A549 (cell line): ENCODE results near the gene NOXA1. TPM values are rescaled to one million over a fixed set of nuclear protein-coding genes. Genes with fewer than 3 reads are reported as not detected.

Experiments used
- ATAC-seq, 2 experiments: fragments of 200-7000 bp in 1 of 2; fragments of >200 bp in 1 of 2; cut with Nextera tagmentation in 1 of 2; cut with Tn5 transposase in 1 of 2; 3 replicates each; pipeline versions ENCODE4 v1.8.0 to v1.9.1; 2018 to 2020; ENCODE audit warnings: mild to moderate bottlenecking in 1 of 2, moderate library complexity in 1 of 2
- CTCF ChIA-PET: fragments of 300-600 bp; sonication (Branson Sonifier 250); formaldehyde crosslinking; extraction: SDS; loops from one replicate; lab custom pipeline; 2021; ENCODE audit warnings: antibody characterized with exemption, inconsistent platforms; lab: Yijun Ruan, JAX
- POLR2A ChIA-PET: fragments of 350-600 bp; formaldehyde crosslinking; extraction: SDS; loops from one replicate; lab custom pipeline; 2021; ENCODE audit warnings: antibody characterized with exemption, inconsistent platforms; lab: Yijun Ruan, JAX
- DNase-seq, 2 experiments: peaks; one replicate each; pipeline versions ENCODE4 v3.0.0 to v3.0.0-alpha.2; 2011 to 2016; ENCODE audit warnings: low read depth in 1 of 2, low spot score in 1 of 2
- FAIRE-seq: peaks from 2 replicates; lab custom pipeline; 2011; peaks lifted over from hg19 to GRCh38; lab: Jason Lieb, UNC
- H3K27ac ChIP-seq, 2 experiments: fragments of >200 bp; sonication (Bioruptor Twin); formaldehyde crosslinking; 3 replicates each; pipeline ENCODE4 v1.5.1; 2016 to 2017
- H3K4me1 ChIP-seq: fragments of >200 bp; sonication (Bioruptor Twin); formaldehyde crosslinking; 3 replicates; pipeline ENCODE4 v1.6.1; 2016
- H3K4me2 ChIP-seq: fragments of >200 bp; sonication (Bioruptor Twin); formaldehyde crosslinking; 3 replicates; pipeline ENCODE4 v1.6.1; 2016
- H3K4me3 ChIP-seq: fragments of >200 bp; sonication (Bioruptor Twin); formaldehyde crosslinking; 3 replicates; pipeline ENCODE4 v1.5.1; 2016
- H3K9me3 ChIP-seq: fragments of >200 bp; sonication (Bioruptor Twin); formaldehyde crosslinking; 3 replicates; pipeline ENCODE4 v1.6.1; 2016
- BHLHE40 ChIP-seq: IDR thresholded peaks from 2 replicates; pipeline ENCODE4 v1.6.1; 2012; ENCODE audit warnings: low read depth, low read length, inconsistent platforms
- CEBPB ChIP-seq, 2 experiments: fragments of >200 bp in 1 of 2; sonication (Bioruptor Twin) in 1 of 2; formaldehyde crosslinking in 1 of 2; IDR thresholded peaks; 2 replicates each; pipeline ENCODE4 v1.6.1; 2012 to 2016
- EP300 ChIP-seq, 2 experiments: fragments of >200 bp; sonication (Bioruptor Twin); formaldehyde crosslinking; IDR thresholded peaks; 2 replicates in 1 of 2; 3 replicates in 1 of 2; pipeline ENCODE4 v1.6.1; 2016 to 2017
- ESRRA ChIP-seq: fragments of 150-350 bp; IDR thresholded peaks from 2 replicates; pipeline ENCODE4 v1.6.1; 2014; ENCODE audit warnings: mild to moderate bottlenecking, low read length, borderline replicate concordance
- HOXB13 ChIP-seq: fragments of 250-450 bp; sonication (Bioruptor Pico); IDR thresholded peaks from 2 replicates; pipeline ENCODE4 v1.5.0; 2020; ENCODE audit warnings: low read depth, mild to moderate bottlenecking, moderate library complexity
- JUNB ChIP-seq: fragments of >200 bp; sonication (Bioruptor Twin); formaldehyde crosslinking; IDR thresholded peaks from 2 replicates; pipeline ENCODE4 v1.6.1; 2016
- KDM5A ChIP-seq: fragments of 200-600 bp; sonication (generic); IDR thresholded peaks from 2 replicates; pipeline ENCODE4 v1.6.1; 2016; ENCODE audit warnings: antibody characterized with exemption, mild to moderate bottlenecking
- MYC ChIP-seq: IDR thresholded peaks from 2 replicates; pipeline ENCODE4 v1.6.1; 2012; ENCODE audit warnings: mild to moderate bottlenecking, inconsistent platforms, low read length, improper control_type of control experiment, borderline replicate concordance
- NPAS2 ChIP-seq: fragments of 250-450 bp; sonication (Bioruptor Pico); IDR thresholded peaks from 2 replicates; pipeline ENCODE4 v1.8.0; 2022; ENCODE audit warnings: mild to moderate bottlenecking, moderate library complexity, borderline replicate concordance
- PHF8 ChIP-seq: fragments of 200-600 bp; sonication (generic); IDR thresholded peaks from 2 replicates; pipeline ENCODE4 v1.6.1; 2016; ENCODE audit warnings: low read depth, mild to moderate bottlenecking, antibody characterized with exemption, moderate library complexity, borderline replicate concordance
- RAD21 ChIP-seq, 2 experiments: fragments of >200 bp in 1 of 2; sonication (Bioruptor Twin) in 1 of 2; formaldehyde crosslinking in 1 of 2; IDR thresholded peaks in 1 of 2; conservative IDR thresholded peaks in 1 of 2; 2 replicates in 1 of 2; 3 replicates in 1 of 2; pipeline ENCODE4 v1.6.1; 2012 to 2018; ENCODE audit warnings: inconsistent platforms in 1 of 2
- RARB ChIP-seq: fragments of 250-450 bp; sonication (Bioruptor Pico); IDR thresholded peaks from 2 replicates; pipeline ENCODE4 v1.8.0; 2021; ENCODE audit warnings: mild to moderate bottlenecking, moderate library complexity
- RCOR1 ChIP-seq: fragments of 150-350 bp; IDR thresholded peaks from 2 replicates; pipeline ENCODE4 v1.6.1; 2014; ENCODE audit warnings: antibody characterized with exemption, low read length, low read depth
- RNF2 ChIP-seq: fragments of 200-600 bp; sonication (generic); IDR thresholded peaks from 2 replicates; pipeline ENCODE4 v1.6.1; 2016; ENCODE audit warnings: low read depth, mild to moderate bottlenecking, antibody characterized with exemption, moderate library complexity, borderline replicate concordance
- SMC3 ChIP-seq: fragments of >200 bp; sonication (Bioruptor Twin); formaldehyde crosslinking; IDR thresholded peaks from 3 replicates; pipeline ENCODE4 v1.6.1; 2018; ENCODE audit warnings: inconsistent platforms
- SREBF2 ChIP-seq: fragments of 450-650 bp; IDR thresholded peaks from 2 replicates; pipeline ENCODE4 v1.6.1; 2014; ENCODE audit warnings: mild to moderate bottlenecking, moderate library complexity
- TP53 ChIP-seq: fragments of 250-450 bp; sonication (Bioruptor Pico); IDR thresholded peaks from 2 replicates; pipeline ENCODE4 v1.5.0; 2021; ENCODE audit warnings: mild to moderate bottlenecking, moderate library complexity
- ZC3H11A ChIP-seq: fragments of 450-650 bp; IDR thresholded peaks from 2 replicates; pipeline ENCODE4 v1.6.1; 2014; ENCODE audit warnings: antibody characterized with exemption, mild to moderate bottlenecking
- ZNF302 ChIP-seq: fragments of 250-450 bp; sonication (Bioruptor Pico); IDR thresholded peaks from 2 replicates; pipeline ENCODE4 v1.9.0; 2021; ENCODE audit warnings: inconsistent platforms, mild to moderate bottlenecking, moderate library complexity
- WGBS: methylation state at CpG from one replicate; pipeline ENCODE4 v1.1.6; 2017; ENCODE audit errors: missing lambda C conversion rate; 5-methylcytosine and 5-hydroxymethylcytosine counted together
- polyA plus RNA-seq, 4 experiments: library from polyadenylated mRNA; depleted of rRNA in 3 of 4; stranded (reverse); fragments of >200 nt; fragmentation: RNase III in 1 of 4; extraction: RNeasy Plus Mini Kit Qiagen cat#74134 plus additional on column Dnase treatment in 1 of 4; gene quantifications; 2 replicates in 3 of 4; 3 replicates in 1 of 4; pipeline ENCODE4 v1.2.3, GENCODE V29; 2011 to 2017
- TF ChIP-seq, protein P1 (sequence below): fragments of 450-650 bp; IDR thresholded peaks from 2 replicates; pipeline ENCODE4 v1.6.1; 2014; ENCODE audit warnings: antibody characterized with exemption
- TF ChIP-seq, protein P2 (sequence below): IDR thresholded peaks from 2 replicates; pipeline ENCODE4 v1.6.1; 2012
- TF ChIP-seq, protein P3 (sequence below): fragments of >200 bp; sonication (Bioruptor Twin); formaldehyde crosslinking; IDR thresholded peaks from 3 replicates; pipeline ENCODE4 v1.6.1; 2016

Gene NOXA1
- polyA plus RNA-seq, 2 of the 4 experiments (the other 2 are of a cell fraction): 0.44 to 1.5 TPM

DNA sequence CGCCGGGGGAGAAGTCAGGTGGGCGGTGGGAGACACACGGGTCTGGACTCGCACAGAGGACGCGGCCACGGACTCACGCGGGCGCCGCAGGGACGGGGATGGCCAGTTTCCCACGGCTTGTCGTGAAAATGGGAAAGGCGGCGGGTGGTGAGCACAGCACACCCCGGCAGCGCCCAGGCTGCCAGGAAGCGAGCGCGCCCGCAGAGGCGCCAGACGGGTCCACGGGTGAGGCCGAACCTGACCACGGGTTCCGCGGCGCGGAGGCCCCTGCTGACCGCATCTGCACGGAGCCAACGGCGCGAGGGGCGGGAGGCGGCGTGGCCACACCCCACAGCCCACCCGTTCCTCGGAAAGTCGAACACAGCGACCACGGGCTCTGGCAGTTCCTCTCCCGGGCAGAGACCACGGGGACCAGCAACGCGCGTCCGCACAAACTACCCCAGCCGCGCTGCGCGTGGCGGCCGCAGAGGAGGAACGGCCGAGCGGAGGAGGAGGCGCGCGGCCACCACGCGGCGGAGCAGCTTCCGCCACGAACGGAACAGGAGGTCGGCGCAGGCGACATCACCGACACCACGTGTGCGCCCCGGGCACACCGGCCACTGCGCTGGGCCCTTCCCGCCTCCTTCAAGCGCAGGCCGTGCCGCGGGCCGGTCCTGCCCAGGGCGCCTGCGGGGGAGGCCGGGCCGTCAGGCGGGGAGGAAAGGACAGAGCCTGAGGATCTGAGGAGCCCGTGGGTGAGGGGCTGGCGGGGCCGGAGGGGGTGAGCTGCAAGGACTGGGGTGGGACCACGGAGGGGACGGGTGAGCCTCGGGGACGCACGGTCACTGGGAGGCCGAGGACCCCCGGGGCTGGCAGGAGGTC, 5.8 kb upstream of the NOXA1 start:
- Histone ChIP-seq H3K9me3 (no peaks in the 10 kb centered on the region), H3K4me2 (no peak overlapping the region), H3K4me1 (peaks cover 11% of the 10 kb centered on the region)
- CTCF ChIA-PET: interaction anchor here (0.8 to 1.3 kb wide), 3 partner anchors 9 to 131 kb away, joined by 3 to 5 read pairs (median 4); partner anchors contain the start of gene NRARP
- ATAC-seq: no peak
- DNase-seq: no peak
- TF ChIP-seq BHLHE40 (no peak), KDM5A (no peak), PHF8 (no peak), ZC3H11A (no peak), SREBF2 (no peak)
- TF ChIP-seq, protein P1, sequence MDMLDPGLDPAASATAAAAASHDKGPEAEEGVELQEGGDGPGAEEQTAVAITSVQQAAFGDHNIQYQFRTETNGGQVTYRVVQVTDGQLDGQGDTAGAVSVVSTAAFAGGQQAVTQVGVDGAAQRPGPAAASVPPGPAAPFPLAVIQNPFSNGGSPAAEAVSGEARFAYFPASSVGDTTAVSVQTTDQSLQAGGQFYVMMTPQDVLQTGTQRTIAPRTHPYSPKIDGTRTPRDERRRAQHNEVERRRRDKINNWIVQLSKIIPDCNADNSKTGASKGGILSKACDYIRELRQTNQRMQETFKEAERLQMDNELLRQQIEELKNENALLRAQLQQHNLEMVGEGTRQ: no peak
- TF ChIP-seq, all 56 proteins: peak for 0
- WGBS: 95% methylated on average over 92 of the region's 99 CpGs
- no peak overlapping the region for H3K4me3 ChIP-seq
- no peak for FAIRE-seq
- no peak overlapping the region for H3K27ac ChIP-seq
- POLR2A ChIA-PET: no interaction called here

GRCh38 chr9:137421838-137422603, 1.2 kb upstream of the NOXA1 start:
- FAIRE-seq: no peak

More at GRCh38 chr9:137421838-137422603, 1.2 kb upstream of the NOXA1 start:
- TF ChIP-seq EP300 (IDR thresholded peaks at IDR 0.05): no peak
- TF ChIP-seq RAD21 (conservative IDR thresholded peaks at IDR 0.05 in 1 of 2, IDR thresholded peaks at IDR 0.05 in 1 of 2): no peak
- TF ChIP-seq TP53: no peak
- no peak for TF ChIP-seq ESRRA
- TF ChIP-seq SMC3: no peak
- no peak for TF ChIP-seq RCOR1
- TF ChIP-seq CEBPB (IDR thresholded peaks at IDR 0.05): no peak
- TF ChIP-seq MYC: no peak
- TF ChIP-seq RARB (CRISPR knock-in tag): no peak
- TF ChIP-seq, protein P2, sequence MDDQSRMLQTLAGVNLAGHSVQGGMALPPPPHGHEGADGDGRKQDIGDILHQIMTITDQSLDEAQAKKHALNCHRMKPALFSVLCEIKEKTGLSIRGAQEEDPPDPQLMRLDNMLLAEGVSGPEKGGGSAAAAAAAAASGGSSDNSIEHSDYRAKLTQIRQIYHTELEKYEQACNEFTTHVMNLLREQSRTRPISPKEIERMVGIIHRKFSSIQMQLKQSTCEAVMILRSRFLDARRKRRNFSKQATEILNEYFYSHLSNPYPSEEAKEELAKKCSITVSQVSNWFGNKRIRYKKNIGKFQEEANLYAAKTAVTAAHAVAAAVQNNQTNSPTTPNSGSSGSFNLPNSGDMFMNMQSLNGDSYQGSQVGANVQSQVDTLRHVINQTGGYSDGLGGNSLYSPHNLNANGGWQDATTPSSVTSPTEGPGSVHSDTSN: no peak
- TF ChIP-seq RNF2: no peak
- no peak for TF ChIP-seq ZNF302
- no peak for TF ChIP-seq JUNB
- TF ChIP-seq NPAS2 (CRISPR knock-in tag): no peak
- TF ChIP-seq, protein P3, sequence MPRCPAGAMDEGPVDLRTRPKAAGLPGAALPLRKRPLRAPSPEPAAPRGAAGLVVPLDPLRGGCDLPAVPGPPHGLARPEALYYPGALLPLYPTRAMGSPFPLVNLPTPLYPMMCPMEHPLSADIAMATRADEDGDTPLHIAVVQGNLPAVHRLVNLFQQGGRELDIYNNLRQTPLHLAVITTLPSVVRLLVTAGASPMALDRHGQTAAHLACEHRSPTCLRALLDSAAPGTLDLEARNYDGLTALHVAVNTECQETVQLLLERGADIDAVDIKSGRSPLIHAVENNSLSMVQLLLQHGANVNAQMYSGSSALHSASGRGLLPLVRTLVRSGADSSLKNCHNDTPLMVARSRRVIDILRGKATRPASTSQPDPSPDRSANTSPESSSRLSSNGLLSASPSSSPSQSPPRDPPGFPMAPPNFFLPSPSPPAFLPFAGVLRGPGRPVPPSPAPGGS: no peak
- no peak for TF ChIP-seq HOXB13
- TF ChIP-seq, protein P1: no peak
- TF ChIP-seq KDM5A: no peak
- H3K4me2 ChIP-seq: peak overlapping the region; percentile 88
- H3K27ac ChIP-seq: peak overlapping the region; percentile 90 to 94
- no peak for ATAC-seq
- ChIA-PET POLR2A (interaction anchor here (1.3 kb wide), 1 partner anchor 120 kb away, joined by 9 read pairs; the partner anchor contains the start of gene NRARP), CTCF (interaction anchor here (0.9 to 3.8 kb wide), 24 partner anchors 10 to 144 kb away, joined by 3 to 86 read pairs (median 5); partner anchors contain the start of genes ENTPD8, NRARP and TOR4A)
- WGBS: 5% methylated on average over 11 of the region's 11 CpGs
- H3K9me3 ChIP-seq: no peaks in the 10 kb centered on the region
- peak overlapping the region; percentile 94 for H3K4me3 ChIP-seq
- H3K4me1 ChIP-seq: peaks cover 15% of the 10 kb centered on the region; the same call in 2 of the 3 replicates
- DNase-seq: no peak
